Neural crest cell (in vitro differentiated cells): ENCODE data around the gene GRK2. TPM values are rescaled to one million over a fixed set of nuclear protein-coding genes. Genes with fewer than 3 reads are reported as not detected.

ENCODE experiments used
- DNase-seq: peaks from one replicate; pipeline ENCODE4 v3.0.0; 2021; ENCODE audit warnings: low read depth, mixed read lengths, low spot score
- H3K27ac Mint-ChIP-seq: one replicate; pipeline ENCODE4 v1.8.0; 2021; ENCODE audit warnings: mild to moderate bottlenecking, mixed read lengths; ENCODE audit not compliant: unreplicated experiment
- H3K27me3 Mint-ChIP-seq: 2 replicates; pipeline ENCODE4 v1.8.0; 2021; ENCODE audit warnings: low read depth, mild to moderate bottlenecking, mixed read lengths
- H3K36me3 Mint-ChIP-seq: 2 replicates; pipeline ENCODE4 v1.8.0; 2021; ENCODE audit warnings: low read depth, mild to moderate bottlenecking, mixed read lengths
- H3K4me1 Mint-ChIP-seq: 2 replicates; pipeline ENCODE4 v1.8.0; 2021; ENCODE audit warnings: mixed read lengths
- H3K4me3 Mint-ChIP-seq: one replicate; pipeline ENCODE4 v1.8.0; 2021; ENCODE audit warnings: mild to moderate bottlenecking, mixed read lengths
- H3K9me3 Mint-ChIP-seq: 2 replicates; pipeline ENCODE4 v1.8.0; 2021; ENCODE audit warnings: mixed read lengths
- total RNA-seq: library from RNA; stranded (reverse); gene quantifications from 2 replicates; pipeline ENCODE4 v1.2.1, GENCODE V29; 2021
- TF ChIP-seq, protein P1 (sequence below): fragments of 200-600 bp; sonication (generic); conservative IDR thresholded peaks from 2 replicates; pipeline ENCODE4 v1.5.0; 2021; ENCODE audit warnings: antibody characterized with exemption, mild to moderate bottlenecking

GRK2 gene
- total RNA-seq, 1 donor from 2014 or later = 51.3 TPM

GRCh38 chr11:67270256-67271204, 4.3 kb downstream of the GRK2 start:
- DNase-seq = no peak
- Mint-ChIP-seq H3K27ac (peak overlapping the region; percentile 10), H3K27me3 (no peaks in the 10 kb centered on the region), H3K36me3 (no peaks in the 10 kb centered on the region), H3K9me3 (no peaks in the 10 kb centered on the region), H3K4me1 (peaks cover 38% of the 10 kb centered on the region), H3K4me3 (peak overlapping the region; percentile 77)
- TF ChIP-seq, protein P1, sequence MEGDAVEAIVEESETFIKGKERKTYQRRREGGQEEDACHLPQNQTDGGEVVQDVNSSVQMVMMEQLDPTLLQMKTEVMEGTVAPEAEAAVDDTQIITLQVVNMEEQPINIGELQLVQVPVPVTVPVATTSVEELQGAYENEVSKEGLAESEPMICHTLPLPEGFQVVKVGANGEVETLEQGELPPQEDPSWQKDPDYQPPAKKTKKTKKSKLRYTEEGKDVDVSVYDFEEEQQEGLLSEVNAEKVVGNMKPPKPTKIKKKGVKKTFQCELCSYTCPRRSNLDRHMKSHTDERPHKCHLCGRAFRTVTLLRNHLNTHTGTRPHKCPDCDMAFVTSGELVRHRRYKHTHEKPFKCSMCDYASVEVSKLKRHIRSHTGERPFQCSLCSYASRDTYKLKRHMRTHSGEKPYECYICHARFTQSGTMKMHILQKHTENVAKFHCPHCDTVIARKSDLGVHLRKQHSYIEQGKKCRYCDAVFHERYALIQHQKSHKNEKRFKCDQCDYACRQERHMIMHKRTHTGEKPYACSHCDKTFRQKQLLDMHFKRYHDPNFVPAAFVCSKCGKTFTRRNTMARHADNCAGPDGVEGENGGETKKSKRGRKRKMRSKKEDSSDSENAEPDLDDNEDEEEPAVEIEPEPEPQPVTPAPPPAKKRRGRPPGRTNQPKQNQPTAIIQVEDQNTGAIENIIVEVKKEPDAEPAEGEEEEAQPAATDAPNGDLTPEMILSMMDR = no peak

GRCh38 chr11:67271205-67271540, 4.9 kb downstream of the GRK2 start:
- TF ChIP-seq, protein P1 = no peak
- Mint-ChIP-seq H3K36me3 (no peaks in the 10 kb centered on the region), H3K4me3 (peak overlapping the region; percentile 31), H3K27ac (no peak overlapping the region), H3K27me3 (no peaks in the 10 kb centered on the region), H3K9me3 (no peaks in the 10 kb centered on the region), H3K4me1 (peaks cover 36% of the 10 kb centered on the region)
- no peak for DNase-seq

GRCh38 chr11:67271541-67272284, 5.4 kb downstream of the GRK2 start:
- H3K36me3 Mint-ChIP-seq = no peaks in the 10 kb centered on the region
- H3K4me1 Mint-ChIP-seq = peaks cover 41% of the 10 kb centered on the region
- no peaks in the 10 kb centered on the region for H3K9me3 Mint-ChIP-seq
- no peak overlapping the region for H3K27ac Mint-ChIP-seq
- DNase-seq = no peak
- TF ChIP-seq, protein P1 = no peak
- peak overlapping the region; percentile 31 for H3K4me3 Mint-ChIP-seq
- H3K27me3 Mint-ChIP-seq = no peaks in the 10 kb centered on the region

DNA sequence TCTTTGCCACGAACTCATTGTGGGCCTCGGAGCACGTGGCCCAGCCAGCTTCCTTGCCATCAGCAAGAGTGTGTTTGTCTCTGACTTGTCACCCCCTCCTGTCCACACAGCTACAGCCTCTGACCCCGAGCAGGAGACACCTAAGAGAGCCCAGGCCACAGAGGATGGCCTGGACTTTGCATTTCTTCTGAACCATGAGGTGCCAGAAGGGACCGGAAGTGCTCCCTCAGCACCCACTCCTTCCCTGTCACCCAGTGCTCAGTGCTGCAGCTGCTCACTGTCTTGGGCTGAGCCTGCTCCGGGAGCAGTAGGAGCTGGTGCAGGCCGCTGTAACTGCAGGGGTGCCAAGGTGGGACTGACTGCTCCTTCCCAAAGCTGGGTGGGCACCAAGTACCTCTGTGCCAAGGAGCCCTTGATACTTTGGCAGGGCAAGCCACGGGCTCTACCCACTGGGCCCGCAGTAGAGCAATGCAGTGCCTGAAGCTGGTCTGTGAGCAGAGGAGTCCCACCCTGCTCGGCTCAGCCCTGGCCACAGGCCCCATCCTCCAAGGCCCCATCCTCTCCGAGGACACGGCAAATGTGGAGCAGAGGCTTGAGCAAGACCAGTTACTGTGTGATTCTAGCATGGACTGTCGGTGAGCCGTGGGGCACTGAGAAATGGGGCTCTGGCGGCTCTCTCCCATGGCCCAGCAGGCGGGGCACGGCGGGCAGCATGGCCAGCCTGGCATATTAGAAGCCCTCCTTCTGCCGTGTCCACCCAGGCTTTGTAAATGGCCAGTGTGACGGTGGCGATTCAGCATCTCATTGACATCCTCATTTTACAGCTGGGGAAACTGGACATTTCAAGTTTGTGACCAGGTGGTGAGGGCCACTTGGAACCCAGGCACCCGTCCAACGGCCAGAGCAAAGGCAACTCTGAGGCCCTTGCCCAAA, 6.3 kb downstream of the GRK2 start:
- Mint-ChIP-seq H3K9me3 (no peaks in the 10 kb centered on the region), H3K36me3 (no peaks in the 10 kb centered on the region), H3K27me3 (no peaks in the 10 kb centered on the region), H3K4me3 (no peak overlapping the region), H3K27ac (no peak overlapping the region), H3K4me1 (peaks cover 39% of the 10 kb centered on the region)
- TF ChIP-seq, protein P1 = no peak
- DNase-seq = no peak
